Transverse colon (tissue), 3 donors: ENCODE results near the gene SIK3.

Experiments
- CTCF ChIP-seq, 5 experiments: fragments of 200-600 bp in 3 of 5; fragments of 450-650 bp in 2 of 5; sonication (generic) in 3 of 5; IDR thresholded peaks; 1 replicate in 2 of 5; 2 replicates in 3 of 5; pipeline ENCODE4 v1.5.1; 2016 to 2017; ENCODE audit warnings: antibody characterized with exemption in 5 of 5, inconsistent platforms in 3 of 5, mild to moderate bottlenecking in 2 of 5, moderate library complexity in 1 of 5
- POLR2A ChIP-seq: fragments of 450-650 bp; IDR thresholded peaks from one replicate; pipeline ENCODE4 v1.6.1; 2016; ENCODE audit warnings: antibody characterized with exemption, mild to moderate bottlenecking, moderate library complexity

GRCh38 chr11:116901211-116901610 is 197.0 kb downstream of the SIK3 start:
- TF ChIP-seq CTCF (IDR thresholded peaks at IDR 0.05) (no peak), POLR2A (no peak)
